ENCODE results near the gene AMDHD1. TPM values are rescaled to one million over a fixed set of nuclear protein-coding genes. Genes with fewer than 3 reads are reported as not detected.

Gene AMDHD1
- total and polyA plus RNA-seq, 2 of the 8 experiments (the other 6 are each of a cell fraction or from before 2014, with no cell fraction given): 0.14 TPM; not detected in 1

DNA sequence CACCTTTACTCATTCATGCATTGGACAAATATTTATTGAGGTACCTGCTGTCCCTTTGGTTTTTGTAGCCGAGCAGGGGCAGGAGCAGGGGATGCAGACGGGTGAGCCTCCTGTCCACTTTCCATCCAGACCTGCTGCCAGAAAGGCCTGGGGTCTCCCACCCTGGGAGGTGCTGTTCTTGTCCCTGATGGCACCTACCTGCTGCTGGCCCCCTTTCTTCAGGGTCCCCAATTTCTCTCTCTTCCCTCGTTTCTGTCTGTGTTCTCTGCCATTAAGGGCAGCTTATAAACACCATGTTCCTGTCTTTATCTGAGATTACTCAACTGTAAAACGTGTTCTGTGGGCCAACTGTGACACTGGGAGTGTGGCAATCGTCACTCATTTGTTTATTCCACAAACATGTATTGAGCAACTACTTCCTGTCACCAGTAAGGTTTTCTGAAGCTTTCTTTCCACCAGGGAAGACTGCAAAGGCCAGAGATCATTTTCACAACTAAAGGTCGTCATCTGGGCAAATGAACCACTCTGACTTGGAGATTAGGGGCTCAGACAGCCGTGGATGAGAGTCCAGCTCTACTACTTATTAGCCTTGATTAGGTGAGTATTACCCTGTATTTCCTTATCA, 53.0 kb downstream of the AMDHD1 start, which contains the start of gene HAL:
TSS of gene HAL (minus strand) at position 311 of the 625 bp plus-strand sequence. CDS start 434 bp downstream, outside the sequence.
- Histone ChIP-seq H4K8ac (ENCODE audit: extremely low read depth, insufficient read depth, low read length) (peak within 1 kb of the TSS; percentile 65), H2BK120ac (replicated peaks; ENCODE audit: low read depth, low read length) (no peak within 1 kb of the TSS), H4K20me1 (replicated peaks in 1 of 2; ENCODE audit: control insufficient read depth in 1 of 2, insufficient read depth in 2 of 2, low read length in 2 of 2) (no peaks in the 10 kb centered on the region), H3K79me2 (ENCODE audit: control insufficient read depth in 1 of 2, insufficient read depth in 2 of 2, low read length in 2 of 2) (no peaks in the 10 kb centered on the region), H3K4ac (replicated peaks; ENCODE audit: insufficient read length, low read depth, low read length) (no peak within 1 kb of the TSS), H3K56ac (replicated peaks; ENCODE audit: insufficient read length, low read depth, low read length) (no peak within 1 kb of the TSS), H3K9me3 (ENCODE audit: insufficient read depth in 2 of 2, low read depth in 1 of 2, low read length in 1 of 2) (no peaks in the 10 kb centered on the region), H4K5ac (ENCODE audit: insufficient read length, low read depth, low read length) (no peak within 1 kb of the TSS), H3K27ac (ENCODE audit: low read depth, low read length) (no peak within 1 kb of the TSS), H3K4me2 (ENCODE audit: insufficient read depth in 1 of 2, low read depth in 2 of 2, low read length in 2 of 2) (no peak within 1 kb of the TSS), H4K91ac (replicated peaks; ENCODE audit: insufficient read length, low read length) (no peak within 1 kb of the TSS), H3K9ac (replicated peaks in 1 of 4; ENCODE audit: extremely low read depth in 1 of 4, low read depth in 3 of 4, low read length in 3 of 4) (no peak within 1 kb of the TSS), H3K18ac (ENCODE audit: extremely low read depth, low read length) (no peak within 1 kb of the TSS), H2BK20ac (ENCODE audit: low read length) (no peak within 1 kb of the TSS), H3K23ac (ENCODE audit: insufficient read length) (no peak within 1 kb of the TSS), H2AK5ac (ENCODE audit: low read depth, low read length) (no peak within 1 kb of the TSS), H3K4me1 (replicated peaks in 1 of 4; ENCODE audit: control insufficient read depth in 3 of 4, insufficient read depth in 4 of 4, low read length in 3 of 4) (peaks cover 0 to 3% (median 0%) of the 10 kb centered on the region in 4 experiments; a peak in 1 of 7 replicates), H2BK5ac (ENCODE audit: low read depth, low read length) (no peak within 1 kb of the TSS), H3K27me3 (replicated peaks in 1 of 4; ENCODE audit: control insufficient read depth in 3 of 4, extremely low read depth in 1 of 4, insufficient read depth in 3 of 4, low read length in 3 of 4) (no peaks in the 10 kb centered on the region), H3K4me3 (ENCODE audit: extremely low read depth in 1 of 4, insufficient read depth in 2 of 4, low read depth in 3 of 4, low read length in 4 of 4) (no peak within 1 kb of the TSS), H2AFZ (ENCODE audit: low read length) (no peak within 1 kb of the TSS), H3K79me1 (ENCODE audit: low read depth, low read length) (no peaks in the 10 kb centered on the region), H3K23me2 (ENCODE audit: low read depth, low read length) (no peaks in the 10 kb centered on the region), H3K14ac (ENCODE audit: insufficient read length) (no peak within 1 kb of the TSS), H2BK15ac (ENCODE audit: low read length) (no peak within 1 kb of the TSS), H3K36me3 (ENCODE audit: control insufficient read depth in 2 of 4, insufficient read depth in 4 of 4, low read length in 3 of 4) (peaks cover 0 to 11% (median 1%) of the 10 kb centered on the region in 4 experiments; a peak in 2 of 8 replicates), H2BK12ac (ENCODE audit: low read depth, low read length) (no peak within 1 kb of the TSS)
- FAIRE-seq (no peak), DNase-seq (ENCODE audit: low read depth in 1 of 2, low spot score in 2 of 2) (no peak)
- CTCF ChIA-PET (ENCODE audit: partially characterized antibody): interaction anchor here (0.6 to 8.7 kb wide), 7 partner anchors 19 to 353 kb away, joined by 3 to 149 read pairs (median 3); partner anchors contain the start of gene CCDC38
- POLR2A ChIA-PET (ENCODE audit: partially characterized antibody): interaction anchor here (1.1 kb wide), 1 partner anchor 19 kb away, joined by 3 read pairs; no protein-coding TSS in a partner anchor
- WGBS, 2 experiments (ENCODE audit: extremely low coverage in 1 of 2, insufficient coverage in 1 of 2, insufficient read length in 1 of 2, insufficient replicate concordance in 2 of 2, low coverage in 1 of 2, low lambda C conversion rate in 2 of 2, missing lambda C conversion rate in 1 of 2): 87% methylated on average over 7 of the region's 7 CpGs; no CpG with 5 or more reads in 1 of the 2 experiments
- TF ChIP-seq NANOG (IDR thresholded peaks at IDR 0.05; ENCODE audit: insufficient read depth, low read depth, low read length, poor library complexity, severe bottlenecking) (no peak), POLR2AphosphoS5 (IDR thresholded peaks at IDR 0.05; ENCODE audit: low read depth, low read length) (no peak), CHD1 (IDR thresholded peaks at IDR 0.05; ENCODE audit: low read depth, low read length) (no peak), HDAC6 (IDR thresholded peaks at IDR 0.05; ENCODE audit: low read depth, low read length) (no peak), RXRA (IDR thresholded peaks at IDR 0.05; ENCODE audit: insufficient read depth, low read depth, low read length) (no peak), CREB1 (IDR thresholded peaks at IDR 0.05) (no peak), EZH2 (IDR thresholded peaks at IDR 0.05; ENCODE audit: low read depth, low read length, severe bottlenecking) (no peak), TAF7 (optimal IDR thresholded peaks at IDR 0.05; ENCODE audit: borderline replicate concordance, low read depth, low read length) (no peak), POLR2A (IDR thresholded peaks at IDR 0.05; ENCODE audit: control extremely low read depth in 1 of 2, low read depth in 2 of 2, low read length in 2 of 2) (no peak), CBX5 (IDR thresholded peaks at IDR 0.05; ENCODE audit: low read depth, low read length) (no peak), RBBP5 (IDR thresholded peaks at IDR 0.05; ENCODE audit: borderline replicate concordance, low read depth, low read length) (no peak), TCF12 (IDR thresholded peaks at IDR 0.05; ENCODE audit: low read depth, low read length) (no peak), NRF1 (IDR thresholded peaks at IDR 0.05; ENCODE audit: low read depth, low read length) (no peak)
- TF ChIP-seq, protein P1, sequence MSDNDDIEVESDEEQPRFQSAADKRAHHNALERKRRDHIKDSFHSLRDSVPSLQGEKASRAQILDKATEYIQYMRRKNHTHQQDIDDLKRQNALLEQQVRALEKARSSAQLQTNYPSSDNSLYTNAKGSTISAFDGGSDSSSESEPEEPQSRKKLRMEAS (IDR thresholded peaks at IDR 0.05): no peak
